ENCODE measurements around the gene ZCWPW1.
"Not testable (repeated sequence)": the region's sequence is repeated elsewhere in the genome, so short reads cannot be mapped to it uniquely, and the experiment has no call there.

ZCWPW1 gene

DNA sequence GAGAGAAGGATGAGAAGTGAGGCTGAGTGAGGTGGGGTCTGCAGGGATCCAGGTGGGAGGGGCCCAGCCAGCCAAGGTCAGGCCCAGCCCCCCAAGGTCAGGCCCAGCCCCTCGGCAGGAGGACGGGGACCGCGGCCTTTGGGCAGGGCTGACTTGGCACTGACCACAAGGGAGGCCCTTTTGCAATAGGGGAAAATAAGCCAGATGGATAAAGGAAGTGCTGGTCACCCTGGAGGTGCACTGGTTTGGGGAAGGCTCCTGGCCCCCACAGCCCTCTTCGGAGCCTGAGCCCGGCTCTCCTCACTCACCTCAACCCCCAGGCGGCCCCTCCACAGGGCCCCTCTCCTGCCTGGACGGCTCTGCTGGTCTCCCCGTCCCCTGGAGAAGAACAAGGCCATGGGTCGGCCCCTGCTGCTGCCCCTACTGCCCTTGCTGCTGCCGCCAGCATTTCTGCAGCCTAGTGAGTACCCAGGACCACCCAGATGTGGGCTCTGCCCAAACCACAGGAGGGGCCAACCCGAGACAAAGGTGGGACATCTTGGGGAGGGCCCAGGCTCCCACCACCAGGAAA, 55.2 kb downstream of the ZCWPW1 start, which contains the start of gene PILRA:
Gene PILRA, plus strand, starts transcription at position 227 of the 571 bp plus-strand sequence. Its CDS starts 170 bp downstream, at position 397.
- DNase-seq (ENCODE audit: low spot score): no peak

DNA sequence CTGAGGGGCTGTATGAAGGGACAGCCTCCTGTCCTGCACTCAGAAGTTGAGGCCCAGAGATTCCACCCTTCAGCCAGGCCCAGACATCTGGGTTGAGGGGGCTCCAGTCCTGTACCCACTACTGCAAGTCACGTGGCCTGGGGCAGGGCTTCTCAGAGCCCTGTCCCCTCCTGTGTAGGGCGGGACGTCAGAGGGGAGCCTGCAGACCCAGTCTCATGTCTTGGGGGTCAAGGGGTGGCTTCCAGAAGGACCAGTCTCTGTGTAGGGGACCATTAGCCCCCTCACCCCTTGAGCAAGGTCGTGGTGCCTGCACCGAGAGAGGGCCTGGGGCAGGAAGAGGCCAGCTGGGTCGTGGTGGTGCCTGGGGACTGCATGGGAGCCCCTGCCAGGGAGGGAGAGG, 55.8 kb downstream of the ZCWPW1 start:
- DNase-seq (ENCODE audit: low spot score): no peak

GRCh38 chr7:100372256-100372655, 56.2 kb downstream of the ZCWPW1 start:
- no peak for DNase-seq (ENCODE audit: low spot score)

DNA sequence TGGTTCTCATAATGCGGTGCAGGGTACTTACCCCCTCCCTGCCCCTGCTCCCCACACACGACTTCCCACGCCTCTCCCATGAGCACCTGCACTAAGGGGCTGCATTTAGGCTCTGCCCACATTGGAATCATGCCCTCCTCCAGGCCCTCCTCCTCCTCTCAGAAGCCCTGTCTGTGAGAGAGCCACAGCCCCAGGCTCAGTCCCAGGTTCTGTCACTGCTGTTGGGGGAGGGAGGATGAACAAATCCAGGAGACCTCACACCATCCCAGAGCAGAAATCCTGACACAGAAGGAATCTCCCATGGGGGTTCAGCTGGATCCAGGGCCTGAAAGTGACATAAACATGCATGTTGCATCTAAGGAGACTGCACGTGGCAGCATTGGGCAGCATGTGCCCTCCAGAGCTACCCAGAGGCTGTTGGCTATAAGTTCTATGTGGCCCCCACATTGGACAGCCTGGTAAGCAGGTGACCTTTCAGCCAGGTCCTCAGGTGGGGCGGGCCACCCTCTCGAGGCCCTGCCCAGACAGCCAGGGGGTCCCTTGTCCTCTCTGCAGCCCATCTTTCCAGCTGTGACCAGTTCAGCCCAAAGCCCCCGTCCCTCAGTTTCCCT, 56.8 kb downstream of the ZCWPW1 start:
- no peak for DNase-seq (ENCODE audit: low spot score)

DNA sequence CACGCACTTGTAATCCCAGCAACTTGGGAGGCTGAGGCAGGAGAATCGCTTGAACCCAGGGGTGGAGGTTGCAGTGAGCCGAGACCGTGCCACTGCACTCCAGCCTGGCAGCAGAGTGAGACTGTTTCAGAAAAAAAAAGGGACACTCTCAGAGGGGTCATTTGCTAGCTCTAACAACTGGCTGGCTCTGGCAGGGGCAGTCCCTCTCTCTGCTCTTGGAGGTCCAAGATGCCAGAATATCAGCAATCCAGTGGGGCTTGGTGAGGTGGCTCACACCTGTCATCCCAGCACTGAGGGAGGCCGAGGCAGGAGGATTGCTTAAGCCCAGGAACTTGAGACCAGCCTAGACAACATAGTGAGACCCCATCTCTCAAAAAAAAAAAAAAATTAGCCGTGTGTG, 57.8 kb downstream of the ZCWPW1 start:
- DNase-seq (ENCODE audit: low spot score): no peak

- DNase-seq (ENCODE audit: low spot score): no peak
Measured at GRCh38 chr7:100370303-100370702, 58.2 kb downstream of the ZCWPW1 start.

- no peak for DNase-seq (ENCODE audit: low spot score)
Measured at GRCh38 chr7:100369105-100369504, 59.4 kb downstream of the ZCWPW1 start.

DNA sequence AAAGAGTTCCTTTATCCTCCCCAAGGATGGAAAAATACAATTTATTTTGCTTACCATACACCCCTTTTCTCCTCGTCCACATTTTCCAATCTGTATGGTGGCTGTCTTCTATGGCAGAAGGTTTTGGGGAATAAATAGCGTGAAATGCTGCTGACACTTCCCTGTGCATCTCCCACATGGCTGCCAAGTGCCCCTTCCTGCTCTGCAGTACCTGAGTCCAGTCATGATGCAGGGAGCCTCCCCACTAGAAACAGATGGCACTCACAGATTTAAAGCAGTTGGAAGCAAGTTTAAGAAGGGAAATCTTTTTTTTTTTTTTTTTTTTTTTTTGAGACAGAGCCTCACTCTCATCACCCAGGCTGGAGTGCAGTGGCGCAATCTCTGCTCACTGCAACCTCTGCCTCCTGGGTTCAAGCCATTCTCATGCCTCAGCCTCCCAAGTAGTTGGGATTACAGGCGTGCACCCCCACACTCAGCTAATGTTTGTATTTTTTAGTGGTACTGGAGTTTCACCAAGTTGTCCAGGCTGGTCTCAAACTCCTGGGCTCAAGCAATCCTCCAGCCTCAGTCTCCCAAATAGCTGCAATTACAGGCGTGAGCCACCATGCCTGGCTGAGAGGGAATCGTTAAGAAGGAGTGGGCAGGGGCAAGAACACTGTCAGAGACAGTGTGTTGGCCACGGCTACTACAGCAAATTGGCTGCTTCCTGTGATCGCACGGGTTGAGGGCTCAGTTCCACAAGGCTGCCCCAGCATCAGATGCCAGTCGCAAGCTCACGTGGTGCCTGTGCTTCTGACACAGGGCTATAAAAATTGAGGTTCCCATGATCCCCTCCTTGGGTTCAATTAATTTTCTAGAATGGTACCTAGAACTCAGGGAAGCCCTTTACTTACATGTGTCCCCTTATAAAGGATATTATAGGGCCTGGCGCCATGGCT, 60.6 kb downstream of the ZCWPW1 start:
- DNase-seq (ENCODE audit: low spot score): no peak

GRCh38 chr7:100367251-100367620, 61.3 kb downstream of the ZCWPW1 start:
- DNase-seq (ENCODE audit: low spot score): no peak

- no peak for DNase-seq (ENCODE audit: low spot score)
Measured at GRCh38 chr7:100366411-100367250, 61.9 kb downstream of the ZCWPW1 start.

DNA sequence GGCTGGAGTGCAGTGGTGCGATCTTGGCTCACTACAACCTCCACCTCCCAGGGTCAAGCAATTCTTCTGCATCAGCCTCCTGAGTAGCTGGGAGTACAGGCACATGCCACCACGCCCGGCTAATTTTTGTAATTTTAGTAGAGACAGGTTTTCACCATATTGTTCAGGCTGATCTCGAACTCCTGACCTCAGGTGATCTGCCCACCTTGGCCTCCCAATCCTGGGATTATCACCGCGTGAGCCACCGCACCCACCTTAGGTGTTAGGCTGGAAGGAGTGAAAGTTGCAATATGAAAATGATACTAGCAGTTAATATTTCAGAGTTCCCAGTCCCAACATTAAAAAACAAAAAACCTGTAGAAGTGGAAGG, 62.5 kb downstream of the ZCWPW1 start:
- not testable (repeated sequence) for DNase-seq (ENCODE audit: low spot score)

- no peak for DNase-seq (ENCODE audit: low spot score)
Measured at GRCh38 chr7:100364480-100364879, 64.0 kb downstream of the ZCWPW1 start.

- DNase-seq (ENCODE audit: low spot score): not testable (repeated sequence)
Measured at GRCh38 chr7:100363797-100364196, 64.7 kb downstream of the ZCWPW1 start.

DNA sequence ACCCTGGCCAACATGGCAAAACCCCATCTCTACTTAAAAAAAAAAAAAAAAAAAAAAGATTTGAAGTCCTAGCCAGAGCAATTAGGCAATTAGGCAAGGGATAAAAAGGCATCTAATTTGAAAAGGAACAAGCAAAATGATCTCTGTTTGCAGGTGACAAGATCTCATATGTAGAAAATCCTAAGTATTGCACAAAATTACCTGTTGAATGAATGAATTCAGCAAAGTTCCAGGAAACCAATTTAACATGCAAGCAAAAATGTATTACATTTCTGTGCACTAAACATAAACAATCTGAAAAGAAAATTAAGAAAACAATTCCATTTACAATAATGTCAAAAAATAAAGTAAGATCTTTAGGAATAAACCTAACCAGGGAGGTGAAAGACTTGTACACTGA, 65.4 kb downstream of the ZCWPW1 start:
- DNase-seq (ENCODE audit: low spot score): no peak

- no peak for DNase-seq (ENCODE audit: low spot score)
Measured at GRCh38 chr7:100360135-100360854, 68.2 kb downstream of the ZCWPW1 start.

DNA sequence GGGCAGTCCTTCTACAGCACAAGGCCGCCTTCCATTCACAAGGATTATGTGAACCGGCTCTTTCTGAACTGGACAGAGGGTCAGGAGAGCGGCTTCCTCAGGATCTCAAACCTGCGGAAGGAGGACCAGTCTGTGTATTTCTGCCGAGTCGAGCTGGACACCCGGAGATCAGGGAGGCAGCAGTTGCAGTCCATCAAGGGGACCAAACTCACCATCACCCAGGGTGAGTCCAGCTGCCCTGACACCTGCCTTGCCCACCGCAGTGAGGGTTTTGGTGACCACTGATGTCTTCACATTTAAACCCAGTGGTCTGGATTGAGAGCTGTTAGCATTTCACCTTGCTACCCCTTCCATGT, 69.7 kb downstream of the ZCWPW1 start:
- DNase-seq (ENCODE audit: low spot score): no peak

DNA sequence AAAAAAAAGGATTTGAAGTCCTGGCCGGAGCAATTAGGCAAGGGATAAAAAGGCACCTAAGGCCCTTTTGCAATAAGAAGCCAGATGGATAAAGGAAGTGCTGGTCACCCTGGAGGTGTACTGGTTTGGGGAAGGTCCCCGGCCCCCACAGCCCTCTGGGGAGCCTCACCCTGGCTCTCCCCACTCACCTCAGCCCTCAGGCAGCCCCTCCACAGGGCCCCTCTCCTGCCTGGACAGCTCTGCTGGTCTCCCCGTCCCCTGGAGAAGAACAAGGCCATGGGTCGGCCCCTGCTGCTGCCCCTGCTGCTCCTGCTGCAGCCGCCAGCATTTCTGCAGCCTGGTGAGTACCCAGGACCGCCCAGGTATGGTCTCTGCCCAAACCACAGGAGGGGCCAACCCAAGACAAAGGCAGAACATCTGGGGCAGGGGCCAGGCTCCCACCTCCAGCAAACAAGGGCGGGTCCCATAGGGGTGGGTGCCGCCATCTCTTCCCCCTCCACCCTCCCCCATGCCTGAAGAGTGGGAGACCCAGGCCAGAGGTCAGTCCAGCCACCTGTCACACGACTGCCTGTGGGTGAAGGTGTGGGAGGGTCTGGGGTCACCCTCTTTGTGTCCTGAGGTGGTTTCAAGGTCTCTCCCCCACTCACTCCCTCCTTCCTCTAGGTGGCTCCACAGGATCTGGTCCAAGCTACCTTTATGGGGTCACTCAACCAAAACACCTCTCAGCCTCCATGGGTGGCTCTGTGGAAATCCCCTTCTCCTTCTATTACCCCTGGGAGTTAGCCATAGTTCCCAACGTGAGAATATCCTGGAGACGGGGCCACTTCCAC, 70.3 kb downstream of the ZCWPW1 start, which contains the start of gene PILRB:
Gene PILRB, plus strand, starts transcription at position 91 of the 830 bp plus-strand sequence. Its CDS starts 186 bp downstream, at position 277.
- no peak for DNase-seq (ENCODE audit: low spot score)

DNA sequence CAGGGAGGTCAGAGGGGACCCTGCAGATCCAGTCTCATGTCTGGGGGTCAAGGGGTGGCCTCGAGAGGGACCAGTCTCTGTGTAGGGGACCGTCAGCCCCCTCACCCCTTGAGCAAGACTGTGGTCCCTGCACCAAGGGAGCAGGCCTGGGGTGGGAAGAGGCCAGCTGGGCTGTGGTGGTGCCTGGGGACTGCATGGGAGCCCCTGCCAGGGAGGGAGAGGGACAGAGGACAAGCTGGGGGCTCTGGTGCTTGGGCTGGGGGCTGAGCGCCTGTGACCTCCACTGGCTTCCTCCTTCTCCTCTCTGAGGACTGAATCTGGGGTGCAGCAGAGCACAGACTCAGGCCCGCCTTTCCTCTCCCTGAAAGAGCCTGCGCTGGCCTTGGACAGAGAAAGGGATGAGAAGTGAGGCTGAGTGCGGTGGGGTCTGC, 71.4 kb downstream of the ZCWPW1 start:
- DNase-seq (ENCODE audit: low spot score): no peak

- DNase-seq (ENCODE audit: low spot score): no peak
Measured at GRCh38 chr7:100356416-100357068, 72.0 kb downstream of the ZCWPW1 start.
